Loucy (cell line): Measurements from ENCODE around the gene VAV1.

Source experiments
- EZH2phosphoT487 ChIP-seq: fragments of 200-600 bp; IDR thresholded peaks from 2 replicates; pipeline ENCODE4 v1.6.1; 2018; ENCODE audit warnings: antibody characterized with exemption, mild to moderate bottlenecking, moderate library complexity, borderline replicate concordance
- TF ChIP-seq, protein P1 (sequence below): fragments of 200-600 bp; sonication (generic); conservative IDR thresholded peaks from 2 replicates; pipeline ENCODE4 v1.5.1; 2014; ENCODE audit warnings: mild to moderate bottlenecking, antibody characterized with exemption, low read length

DNA sequence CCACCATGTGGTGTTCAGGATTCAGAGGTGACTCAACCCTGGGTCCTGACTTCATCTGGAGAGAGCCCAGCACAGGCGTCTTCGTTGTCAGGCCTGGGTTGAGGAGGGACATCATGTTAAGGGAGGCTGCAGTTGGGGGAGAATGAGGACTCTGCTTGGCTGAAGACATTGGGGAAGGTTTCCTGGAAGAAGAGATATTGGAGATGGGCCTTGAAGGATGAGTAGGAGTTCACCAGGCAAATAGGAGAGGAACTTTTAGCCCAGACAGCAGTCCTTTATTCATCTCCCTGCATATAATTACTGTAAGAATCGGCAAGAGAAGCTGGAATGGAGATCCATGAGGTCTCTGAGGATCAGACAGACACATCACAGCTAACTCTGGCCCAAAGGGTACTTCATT is 38.9 kb downstream of the VAV1 start:
- TF ChIP-seq, protein P1, sequence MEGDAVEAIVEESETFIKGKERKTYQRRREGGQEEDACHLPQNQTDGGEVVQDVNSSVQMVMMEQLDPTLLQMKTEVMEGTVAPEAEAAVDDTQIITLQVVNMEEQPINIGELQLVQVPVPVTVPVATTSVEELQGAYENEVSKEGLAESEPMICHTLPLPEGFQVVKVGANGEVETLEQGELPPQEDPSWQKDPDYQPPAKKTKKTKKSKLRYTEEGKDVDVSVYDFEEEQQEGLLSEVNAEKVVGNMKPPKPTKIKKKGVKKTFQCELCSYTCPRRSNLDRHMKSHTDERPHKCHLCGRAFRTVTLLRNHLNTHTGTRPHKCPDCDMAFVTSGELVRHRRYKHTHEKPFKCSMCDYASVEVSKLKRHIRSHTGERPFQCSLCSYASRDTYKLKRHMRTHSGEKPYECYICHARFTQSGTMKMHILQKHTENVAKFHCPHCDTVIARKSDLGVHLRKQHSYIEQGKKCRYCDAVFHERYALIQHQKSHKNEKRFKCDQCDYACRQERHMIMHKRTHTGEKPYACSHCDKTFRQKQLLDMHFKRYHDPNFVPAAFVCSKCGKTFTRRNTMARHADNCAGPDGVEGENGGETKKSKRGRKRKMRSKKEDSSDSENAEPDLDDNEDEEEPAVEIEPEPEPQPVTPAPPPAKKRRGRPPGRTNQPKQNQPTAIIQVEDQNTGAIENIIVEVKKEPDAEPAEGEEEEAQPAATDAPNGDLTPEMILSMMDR: no peak
- no peak for TF ChIP-seq EZH2phosphoT487
